Right lobe of liver (tissue), 6 donors: ENCODE data around the gene ANTXR1. TPM values are rescaled to one million over a fixed set of nuclear protein-coding genes. Genes with fewer than 3 reads are reported as not detected.

Experiments
- ATAC-seq, 4 donors: fragments of 200-7000 bp; cut with Tn5 transposase; one replicate each; pipeline ENCODE4 v1.9.1; 2020; ENCODE audit warnings: mild to moderate bottlenecking in 4 of 4, moderate library complexity in 4 of 4
- DNase-seq, 3 donors: peaks; one replicate each; pipeline ENCODE4 v3.0.0-alpha.2; 2020
- H3K27ac ChIP-seq, 3 donors: fragments of 200-600 bp; one replicate each; pipeline ENCODE4 v1.8.0; 2022
- H3K27me3 ChIP-seq, 2 donors: fragments of 200-600 bp; one replicate each; pipeline ENCODE4 v1.8.0; 2022
- H3K36me3 ChIP-seq, 4 donors: fragments of 200-600 bp; sonication (generic) in 1 of 4; one replicate each; pipeline versions ENCODE4 v1.5.1 to v1.8.0; 2017 to 2022; ENCODE audit warnings: control low read depth in 1 of 4
- H3K4me1 ChIP-seq, 4 donors: fragments of 200-600 bp; sonication (generic) in 1 of 4; one replicate each; pipeline versions ENCODE4 v1.5.1 to v1.8.0; 2017 to 2022; ENCODE audit warnings: control low read depth in 1 of 4
- H3K4me3 ChIP-seq, 3 donors: fragments of 200-600 bp; one replicate each; pipeline ENCODE4 v1.8.0; 2022
- H3K9me3 ChIP-seq, 4 donors: fragments of 200-600 bp; sonication (generic) in 1 of 4; one replicate each; pipeline versions ENCODE4 v1.5.1 to v1.8.0; 2017 to 2022; ENCODE audit warnings: control low read depth in 1 of 4
- CTCF ChIP-seq, 4 donors: fragments of 200-600 bp in 3 of 4; fragments of 450-650 bp in 1 of 4; IDR thresholded peaks; one replicate each; pipeline versions ENCODE4 v1.5.1 to v1.8.0; 2016 to 2022; ENCODE audit warnings: antibody characterized with exemption in 4 of 4, mild to moderate bottlenecking in 2 of 4
- POLR2A ChIP-seq: fragments of 450-650 bp; IDR thresholded peaks from one replicate; pipeline ENCODE4 v1.6.1; 2017; ENCODE audit warnings: antibody characterized with exemption, mild to moderate bottlenecking
- WGBS: methylation state at CpG from one replicate; pipeline ENCODE4 v1.1.6; 2018; ENCODE audit warnings: low coverage, low lambda C conversion rate; ENCODE audit not compliant: insufficient coverage; ENCODE audit errors: missing lambda C conversion rate; 5-methylcytosine and 5-hydroxymethylcytosine counted together
- intact Hi-C, 2 donors: fragments of 100-400 bp; cut with DNase I; formaldehyde crosslinking; loops; one replicate each; pipeline versions ENCODE4 v1.11.2 to v1.14.1; 2022
- total RNA-seq, 6 experiments: library from RNA; depleted of rRNA in 2 of 6; stranded (reverse); fragments of >200 nt in 2 of 6; fragmentation: NEBNext Ultra II Directional in 3 of 6; extraction: Animal tissue kit (Norgen Biotek cat#: 25700) in 3 of 6; gene quantifications; one replicate each; pipeline versions ENCODE4 v1.1.0 to v1.2.4, GENCODE V29; 2016 to 2023
- donor health status: DM: no; HTN: yes; CAD: no.
- donor health status: DM: no; HTN: no; CAD: no.
- donor health status: DM: no; HTN: no; CAD: no.
- donor health status: DM: no; HTN: yes; CAD: no.
- donor health status: DM: no; HTN: yes; CAD: no.

The ANTXR1 gene
- total RNA-seq, 6 experiments from 2014 or later: 1.1 to 4.1 (median 2.9) TPM

- H3K27ac ChIP-seq: no peak overlapping the region
- DNase-seq (no peak), ATAC-seq (no peak)
- 68% methylated on average over 8 of the region's 16 CpGs for WGBS
- H3K9me3 ChIP-seq: no peaks in the 10 kb centered on the region
- no peaks in the 10 kb centered on the region for H3K4me1 ChIP-seq
- intact Hi-C loops: no loop called here
- H3K36me3 ChIP-seq: no peaks in the 10 kb centered on the region
- no peak overlapping the region for H3K4me3 ChIP-seq
- TF ChIP-seq CTCF (IDR thresholded peaks at IDR 0.05) (no peak), POLR2A (no peak)
- no peaks in the 10 kb centered on the region for H3K27me3 ChIP-seq
Measured at GRCh38 chr2:69119104-69119894, 106.3 kb downstream of the ANTXR1 start.

- ATAC-seq (no peak), DNase-seq (no peak)
- H3K4me1 ChIP-seq: no peaks in the 10 kb centered on the region
- H3K4me3 ChIP-seq: no peak overlapping the region
- no peak overlapping the region for H3K27ac ChIP-seq
- no peaks in the 10 kb centered on the region for H3K9me3 ChIP-seq
- TF ChIP-seq CTCF (IDR thresholded peaks at IDR 0.05) (no peak), POLR2A (no peak)
- intact Hi-C loops: no loop called here
- WGBS: 62% methylated on average over 4 of the region's 4 CpGs
- H3K27me3 ChIP-seq: no peaks in the 10 kb centered on the region
- H3K36me3 ChIP-seq: no peaks in the 10 kb centered on the region
Measured at GRCh38 chr2:69122271-69122670, 109.3 kb downstream of the ANTXR1 start.

- Histone ChIP-seq H3K4me3 (no peak overlapping the region), H3K27ac (no peak overlapping the region), H3K9me3 (no peaks in the 10 kb centered on the region), H3K36me3 (no peaks in the 10 kb centered on the region), H3K4me1 (no peaks in the 10 kb centered on the region), H3K27me3 (no peaks in the 10 kb centered on the region)
- 79% methylated on average over 4 of the region's 5 CpGs for WGBS
- ATAC-seq: no peak
- TF ChIP-seq POLR2A: no peak
- no peak for TF ChIP-seq CTCF (IDR thresholded peaks at IDR 0.05)
- DNase-seq: no peak
- intact Hi-C loops: no loop called here
Measured at GRCh38 chr2:69123182-69123581, 110.2 kb downstream of the ANTXR1 start.

DNA sequence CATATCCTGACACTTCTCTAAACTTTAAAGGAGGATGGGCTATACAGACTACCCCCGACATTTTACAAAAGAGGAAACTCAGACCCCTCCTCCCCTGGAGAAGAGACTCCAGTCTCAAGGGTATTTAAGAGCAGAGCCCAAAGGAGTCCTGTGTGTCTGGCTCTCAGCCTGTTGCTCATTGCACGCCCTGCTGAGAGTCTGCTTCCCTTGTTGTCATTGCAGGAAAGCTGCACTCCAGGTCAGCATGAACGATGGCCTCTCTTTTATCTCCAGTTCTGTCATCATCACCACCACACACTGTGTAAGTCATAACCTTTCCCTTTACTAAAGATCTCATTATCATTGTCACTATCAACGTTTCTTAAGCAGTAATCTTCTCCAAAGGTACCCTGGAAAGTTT is 111.4 kb downstream of the ANTXR1 start:
- Histone ChIP-seq H3K36me3 (no peaks in the 10 kb centered on the region), H3K27ac (no peak overlapping the region), H3K4me3 (no peak overlapping the region), H3K9me3 (no peaks in the 10 kb centered on the region), H3K4me1 (no peaks in the 10 kb centered on the region), H3K27me3 (no peaks in the 10 kb centered on the region)
- DNase-seq (no peak), ATAC-seq (no peak)
- intact Hi-C loops: no loop called here
- TF ChIP-seq CTCF (IDR thresholded peaks at IDR 0.05) (no peak), POLR2A (no peak)
- WGBS: 47% methylated on average over 4 of the region's 4 CpGs
